NB4 (cell line): ENCODE data around the gene AMPH.
"Not testable (repeated sequence)": the region's sequence is repeated elsewhere in the genome, so short reads cannot be mapped to it uniquely, and the experiment has no call there.

Experiments used
- MAX ChIP-seq: IDR thresholded peaks from 2 replicates; pipeline ENCODE4 v1.6.1; 2011; ENCODE audit warnings: low read depth, low read length
- MYC ChIP-seq: IDR thresholded peaks from 2 replicates; pipeline ENCODE4 v1.6.1; 2011; ENCODE audit warnings: low read depth, low read length
- POLR2A ChIP-seq: IDR thresholded peaks from 2 replicates; pipeline ENCODE4 v1.6.1; 2011; ENCODE audit warnings: mild to moderate bottlenecking; ENCODE audit not compliant: insufficient read length; ENCODE audit errors: extremely low read depth
- TF ChIP-seq, protein P1 (sequence below): IDR thresholded peaks from one replicate; pipeline ENCODE4 v1.5.1; 2012; ENCODE audit warnings: low read depth, low read length

- not testable (repeated sequence) for TF ChIP-seq MAX, POLR2A, MYC
- TF ChIP-seq, protein P1, sequence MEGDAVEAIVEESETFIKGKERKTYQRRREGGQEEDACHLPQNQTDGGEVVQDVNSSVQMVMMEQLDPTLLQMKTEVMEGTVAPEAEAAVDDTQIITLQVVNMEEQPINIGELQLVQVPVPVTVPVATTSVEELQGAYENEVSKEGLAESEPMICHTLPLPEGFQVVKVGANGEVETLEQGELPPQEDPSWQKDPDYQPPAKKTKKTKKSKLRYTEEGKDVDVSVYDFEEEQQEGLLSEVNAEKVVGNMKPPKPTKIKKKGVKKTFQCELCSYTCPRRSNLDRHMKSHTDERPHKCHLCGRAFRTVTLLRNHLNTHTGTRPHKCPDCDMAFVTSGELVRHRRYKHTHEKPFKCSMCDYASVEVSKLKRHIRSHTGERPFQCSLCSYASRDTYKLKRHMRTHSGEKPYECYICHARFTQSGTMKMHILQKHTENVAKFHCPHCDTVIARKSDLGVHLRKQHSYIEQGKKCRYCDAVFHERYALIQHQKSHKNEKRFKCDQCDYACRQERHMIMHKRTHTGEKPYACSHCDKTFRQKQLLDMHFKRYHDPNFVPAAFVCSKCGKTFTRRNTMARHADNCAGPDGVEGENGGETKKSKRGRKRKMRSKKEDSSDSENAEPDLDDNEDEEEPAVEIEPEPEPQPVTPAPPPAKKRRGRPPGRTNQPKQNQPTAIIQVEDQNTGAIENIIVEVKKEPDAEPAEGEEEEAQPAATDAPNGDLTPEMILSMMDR, result not testable (repeated sequence)
These were observed 272.8 kb downstream of the AMPH start for GRCh38 chr7:38358273-38358831.
